Ramos (cell line): ENCODE results near the gene TXN.

Experiments
- in situ Hi-C: fragments of 300-500 bp; cut with MboI; formaldehyde crosslinking; loops from one replicate; pipeline ENCODE4 v1.14.3; 2022; ENCODE audit warnings: low sequenced_read_pairs; ENCODE audit not compliant: unreplicated experiment

Gene TXN

GRCh38 chr9:110214090-110214489, 42.2 kb downstream of the TXN start:
- in situ Hi-C loops: no loop called here

- in situ Hi-C loops: no loop called here
These were observed 42.8 kb downstream of the TXN start for GRCh38 chr9:110213413-110214044.

- in situ Hi-C loops: loop anchor here (10.0 kb wide), 1 partner anchor 633 kb away; no protein-coding TSS in a partner anchor
These were observed 48.3 kb downstream of the TXN start, which contains the start of gene C9orf152 for GRCh38 chr9:110208031-110208430. C9orf152 (minus strand) TSS chr9:110208159; CDS start chr9:110207579, 580 bp downstream.

- in situ Hi-C loops: loop anchor here (10.0 kb wide), 1 partner anchor 632 kb away; no protein-coding TSS in a partner anchor
These were observed 49.2 kb downstream of the TXN start for GRCh38 chr9:110207071-110207641.

- in situ Hi-C loops: loop anchor here (10.0 kb wide), 1 partner anchor 632 kb away; no protein-coding TSS in a partner anchor
These were observed 49.9 kb downstream of the TXN start for GRCh38 chr9:110206389-110206788.

GRCh38 chr9:110205612-110206011, 50.7 kb downstream of the TXN start:
- in situ Hi-C loops: loop anchor here (10.0 kb wide), 1 partner anchor 631 kb away; no protein-coding TSS in a partner anchor

- in situ Hi-C loops: loop anchor here (10.0 kb wide), 1 partner anchor 627 kb away; no protein-coding TSS in a partner anchor
These were observed 54.1 kb downstream of the TXN start for GRCh38 chr9:110202232-110202631.

GRCh38 chr9:110199643-110200042, 56.7 kb downstream of the TXN start:
- in situ Hi-C loops: loop anchor here (10.0 to 25.0 kb wide), 2 partner anchors 413 to 625 kb away; no protein-coding TSS in a partner anchor

GRCh38 chr9:110198357-110198756, 58.0 kb downstream of the TXN start:
- in situ Hi-C loops: loop anchor here (25.0 kb wide), 1 partner anchor 414 kb away; no protein-coding TSS in a partner anchor

GRCh38 chr9:110197330-110198187, 58.7 kb downstream of the TXN start:
- in situ Hi-C loops: loop anchor here (25.0 kb wide), 1 partner anchor 415 kb away; no protein-coding TSS in a partner anchor

- in situ Hi-C loops: loop anchor here (25.0 kb wide), 1 partner anchor 416 kb away; no protein-coding TSS in a partner anchor
These were observed 60.2 kb downstream of the TXN start for GRCh38 chr9:110196084-110196499.
